ENCODE measurements around the gene UBAP2.

GRCh38 chr9:33972698-33973097 lies 76.0 kb downstream of the UBAP2 start:
- TF ChIP-seq POLR2AphosphoS5 (IDR thresholded peaks at IDR 0.05; ENCODE audit: low read depth, low read length) (no peak), POLR2A (IDR thresholded peaks at IDR 0.05; ENCODE audit: low read depth, low read length) (no peak), TAF1 (IDR thresholded peaks at IDR 0.05; ENCODE audit: low read depth, low read length) (no peak), PAX5 (IDR thresholded peaks at IDR 0.05; ENCODE audit: insufficient read depth, low read length, severe bottlenecking) (no peak), SPI1 (IDR thresholded peaks at IDR 0.05; ENCODE audit: low read depth, low read length) (no peak)
